ENCODE data around the gene TBX4.
"Not testable (repeated sequence)": the region's sequence is repeated elsewhere in the genome, so short reads cannot be mapped to it uniquely, and the experiment has no call there.

Gene TBX4

DNA sequence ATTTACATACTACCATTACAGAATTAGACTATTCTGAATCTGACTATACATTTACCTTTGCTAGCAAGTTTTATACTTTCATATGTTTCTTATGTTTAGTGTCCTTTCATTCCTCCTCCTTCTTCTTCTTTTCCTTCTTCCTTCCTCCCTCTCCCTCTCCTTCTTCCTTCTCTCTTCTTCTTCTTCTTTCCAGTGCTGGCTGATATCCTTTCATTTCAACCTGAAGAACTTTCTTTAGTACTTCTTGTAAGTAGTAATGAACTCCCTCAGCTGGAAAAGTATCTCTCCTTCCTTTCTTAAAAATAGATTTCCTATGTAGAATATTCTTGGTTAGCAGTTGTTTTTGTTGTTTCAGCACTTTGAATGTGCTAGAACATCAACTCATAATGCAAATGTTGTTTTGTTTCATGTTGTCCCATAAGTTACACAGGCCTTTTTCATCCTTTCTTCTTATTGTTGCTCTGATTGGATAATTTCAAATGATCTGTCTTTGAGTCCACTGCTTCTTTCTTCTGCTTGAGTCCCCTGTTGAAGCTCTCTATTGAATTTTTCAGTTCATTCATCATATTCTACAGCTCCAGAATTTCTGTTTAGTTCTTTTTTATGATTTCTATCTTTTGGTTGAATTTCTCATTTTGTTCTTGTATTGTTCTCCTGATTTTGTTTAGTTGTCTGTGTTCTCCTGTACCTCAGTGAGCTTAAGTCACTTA lies 15.1 kb upstream of the TBX4 start:
- Histone ChIP-seq H3K4me3 (no peak overlapping the region), H3K36me3 (ENCODE audit: insufficient read depth, low read length) (no peaks in the 10 kb centered on the region), H3K9me3 (ENCODE audit: low read depth, low read length) (peaks cover 8% of the 10 kb centered on the region; the same call in 1 of the 2 replicates), H3K27ac (no peak overlapping the region), H3K9ac (ENCODE audit: insufficient read length) (no peak overlapping the region)
- DNase-seq (ENCODE audit: low read depth, low spot score) = no peak
- TF ChIP-seq EZH2 (IDR thresholded peaks at IDR 0.05) = no peak
- TF ChIP-seq FOXP2 (optimal IDR thresholded peaks at IDR 0.05; ENCODE audit: control extremely low read depth, extremely low read length, insufficient read depth) = no peak
- TF ChIP-seq POLR2AphosphoS5 (IDR thresholded peaks at IDR 0.05; ENCODE audit: borderline replicate concordance, low read depth, low read length) = no peak

DNA sequence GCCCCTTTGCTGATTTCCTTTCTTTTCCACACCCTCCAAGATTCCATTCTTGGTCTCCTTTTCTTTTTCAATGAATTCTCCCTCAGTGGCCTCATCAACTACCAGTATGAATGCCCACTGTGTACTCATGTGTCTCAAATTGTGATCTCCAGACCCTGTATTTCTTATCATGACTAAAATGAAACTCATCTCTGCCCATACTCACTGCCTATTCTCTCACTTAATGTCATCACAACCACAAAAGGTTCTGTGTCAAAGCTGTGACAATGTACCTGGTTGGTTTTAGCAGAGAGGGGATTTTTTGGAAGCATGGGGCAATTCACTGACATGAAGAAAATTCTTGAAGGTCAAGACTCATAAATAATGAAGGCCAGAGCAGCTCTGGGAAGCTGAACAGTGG lies 11.5 kb upstream of the TBX4 start:
- H3K36me3 ChIP-seq (ENCODE audit: insufficient read depth, low read length) = no peaks in the 10 kb centered on the region
- H3K9ac ChIP-seq (ENCODE audit: insufficient read length) = no peak overlapping the region
- H3K27ac ChIP-seq = no peak overlapping the region
- no peak for DNase-seq (ENCODE audit: low read depth, low spot score)
- no peak overlapping the region for H3K4me3 ChIP-seq
- peaks cover 2% of the 10 kb centered on the region; the same call in 1 of the 2 replicates for H3K9me3 ChIP-seq (ENCODE audit: low read depth, low read length)
- TF ChIP-seq POLR2AphosphoS5 (IDR thresholded peaks at IDR 0.05; ENCODE audit: borderline replicate concordance, low read depth, low read length) (no peak), EZH2 (IDR thresholded peaks at IDR 0.05) (no peak), FOXP2 (optimal IDR thresholded peaks at IDR 0.05; ENCODE audit: control extremely low read depth, extremely low read length, insufficient read depth) (no peak)

DNA sequence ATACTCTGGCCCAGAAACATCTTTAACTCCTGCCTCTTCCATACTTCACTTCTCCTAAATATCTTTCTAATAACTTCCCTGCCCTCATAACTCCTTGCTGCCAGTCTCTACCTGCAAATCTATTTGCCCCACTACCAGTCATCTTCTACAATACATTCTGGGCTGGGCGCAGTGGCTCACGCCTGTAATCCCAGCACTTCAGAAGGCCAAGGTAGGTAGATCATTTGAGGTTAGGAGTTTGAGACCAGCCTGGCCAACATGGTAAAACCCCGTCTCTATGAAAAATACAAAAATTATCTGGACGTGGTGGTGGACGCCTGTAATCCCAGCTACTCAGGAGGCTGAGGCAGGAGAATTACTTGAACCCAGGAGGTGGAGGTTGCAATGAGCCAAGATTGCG lies 10.7 kb upstream of the TBX4 start:
- H3K9ac ChIP-seq (ENCODE audit: insufficient read length); H3K4me3 ChIP-seq; H3K27ac ChIP-seq; H3K36me3 ChIP-seq (ENCODE audit: insufficient read depth, low read length); DNase-seq (ENCODE audit: low read depth, low spot score); H3K9me3 ChIP-seq (ENCODE audit: low read depth, low read length): not testable (repeated sequence)

DNA sequence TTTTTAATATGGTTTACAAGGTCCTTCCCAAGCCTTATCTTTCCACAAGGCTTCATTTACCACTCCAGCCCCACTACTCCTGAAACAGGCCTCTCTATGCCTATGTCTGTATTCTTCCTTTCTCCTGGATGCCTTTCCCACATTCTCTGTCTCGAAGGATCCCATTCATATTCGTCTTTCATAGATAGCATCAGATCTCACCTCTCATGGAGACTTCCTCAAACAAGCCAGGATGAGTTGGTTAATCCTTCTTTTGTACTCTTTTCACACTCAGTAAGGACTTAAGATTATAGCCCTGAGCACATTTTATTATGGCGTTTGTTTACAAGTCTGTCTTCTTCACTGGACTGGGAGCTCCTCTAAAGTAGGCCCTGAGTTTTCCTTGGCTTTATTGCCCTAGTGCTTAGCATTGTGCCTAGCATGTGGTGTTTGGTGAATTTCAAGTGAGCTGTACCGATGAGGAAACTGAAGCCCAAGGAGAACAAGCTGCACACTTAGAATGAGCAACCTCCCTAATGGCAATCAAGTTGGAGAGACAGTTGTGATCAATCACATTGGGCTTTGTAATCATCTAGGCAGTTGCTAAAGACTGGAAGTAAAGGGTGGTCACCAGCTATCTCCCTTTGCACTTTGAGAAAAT lies 10.0 kb upstream of the TBX4 start:
- no peaks in the 10 kb centered on the region for H3K36me3 ChIP-seq (ENCODE audit: insufficient read depth, low read length)
- H3K4me3 ChIP-seq = no peak overlapping the region
- H3K27ac ChIP-seq = no peak overlapping the region
- H3K9ac ChIP-seq (ENCODE audit: insufficient read length) = no peak overlapping the region
- no peak for DNase-seq (ENCODE audit: low read depth, low spot score)
- no peaks in the 10 kb centered on the region for H3K9me3 ChIP-seq (ENCODE audit: low read depth, low read length)
- no peak for TF ChIP-seq POLR2AphosphoS5 (IDR thresholded peaks at IDR 0.05; ENCODE audit: borderline replicate concordance, low read depth, low read length)
- TF ChIP-seq EZH2 (IDR thresholded peaks at IDR 0.05) = no peak
- TF ChIP-seq FOXP2 (optimal IDR thresholded peaks at IDR 0.05; ENCODE audit: control extremely low read depth, extremely low read length, insufficient read depth) = no peak

DNA sequence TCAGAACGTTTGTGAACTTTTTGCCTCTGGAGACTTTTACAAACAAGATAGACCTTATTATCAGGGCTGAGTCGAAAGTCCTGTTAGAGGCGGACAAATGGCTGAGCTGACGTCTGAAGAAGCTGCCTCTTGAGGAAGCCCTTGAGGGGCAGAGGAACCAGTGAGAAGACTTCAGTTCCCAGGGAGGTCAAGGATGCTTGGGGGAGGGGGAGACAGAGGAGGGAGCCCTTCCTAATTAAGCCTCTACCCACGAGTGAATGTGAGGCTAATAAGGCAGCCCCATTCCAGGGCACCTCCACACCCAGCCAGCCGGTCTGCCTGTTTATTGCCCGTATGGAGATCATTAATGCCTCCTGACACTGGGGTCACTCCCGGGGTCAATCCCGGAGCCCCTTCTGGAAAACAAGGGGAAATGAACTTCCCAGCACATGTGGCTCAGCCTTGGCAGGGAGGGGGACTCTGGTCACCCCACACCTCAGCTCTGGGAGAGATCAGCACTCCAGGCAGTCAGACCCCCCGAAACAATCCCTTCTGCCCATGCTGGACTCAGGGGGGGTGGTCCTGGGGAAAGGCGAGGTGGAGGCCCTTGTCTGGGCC lies 9.2 kb upstream of the TBX4 start:
- Histone ChIP-seq H3K9me3 (ENCODE audit: low read depth, low read length) (no peaks in the 10 kb centered on the region), H3K9ac (ENCODE audit: insufficient read length) (no peak overlapping the region), H3K4me3 (no peak overlapping the region), H3K27ac (no peak overlapping the region), H3K36me3 (ENCODE audit: insufficient read depth, low read length) (no peaks in the 10 kb centered on the region)
- TF ChIP-seq FOXP2 (optimal IDR thresholded peaks at IDR 0.05; ENCODE audit: control extremely low read depth, extremely low read length, insufficient read depth) = no peak
- no peak for TF ChIP-seq POLR2AphosphoS5 (IDR thresholded peaks at IDR 0.05; ENCODE audit: borderline replicate concordance, low read depth, low read length)
- no peak for TF ChIP-seq EZH2 (IDR thresholded peaks at IDR 0.05)
- DNase-seq (ENCODE audit: low read depth, low spot score) = no peak

DNA sequence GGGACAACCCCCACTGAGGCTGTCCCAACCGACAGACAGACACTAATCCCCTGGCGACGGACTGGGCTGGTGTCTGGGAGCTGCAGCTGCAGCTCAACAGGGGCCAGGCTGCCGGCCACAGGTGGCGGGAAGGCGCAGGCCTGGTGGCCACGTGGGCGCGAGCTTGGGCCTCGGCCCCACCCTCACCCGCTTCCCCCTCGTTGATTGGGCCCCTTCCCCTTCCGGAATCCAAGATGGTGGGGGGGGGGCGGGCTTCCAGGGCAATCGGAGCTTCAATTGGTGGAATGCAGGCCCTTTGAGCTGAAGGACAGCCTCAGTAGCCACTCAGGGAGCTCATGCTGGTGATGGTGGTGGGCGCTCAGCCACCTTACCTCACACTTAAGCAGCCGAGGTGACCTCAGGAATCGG lies 8.7 kb upstream of the TBX4 start:
- Histone ChIP-seq H3K9me3 (ENCODE audit: low read depth, low read length) (no peaks in the 10 kb centered on the region), H3K27ac (no peak overlapping the region), H3K9ac (ENCODE audit: insufficient read length) (no peak overlapping the region), H3K4me3 (no peak overlapping the region), H3K36me3 (ENCODE audit: insufficient read depth, low read length) (no peaks in the 10 kb centered on the region)
- TF ChIP-seq EZH2 (IDR thresholded peaks at IDR 0.05) (no peak), FOXP2 (optimal IDR thresholded peaks at IDR 0.05; ENCODE audit: control extremely low read depth, extremely low read length, insufficient read depth) (no peak), POLR2AphosphoS5 (IDR thresholded peaks at IDR 0.05; ENCODE audit: borderline replicate concordance, low read depth, low read length) (no peak)
- no peak for DNase-seq (ENCODE audit: low read depth, low spot score)

DNA sequence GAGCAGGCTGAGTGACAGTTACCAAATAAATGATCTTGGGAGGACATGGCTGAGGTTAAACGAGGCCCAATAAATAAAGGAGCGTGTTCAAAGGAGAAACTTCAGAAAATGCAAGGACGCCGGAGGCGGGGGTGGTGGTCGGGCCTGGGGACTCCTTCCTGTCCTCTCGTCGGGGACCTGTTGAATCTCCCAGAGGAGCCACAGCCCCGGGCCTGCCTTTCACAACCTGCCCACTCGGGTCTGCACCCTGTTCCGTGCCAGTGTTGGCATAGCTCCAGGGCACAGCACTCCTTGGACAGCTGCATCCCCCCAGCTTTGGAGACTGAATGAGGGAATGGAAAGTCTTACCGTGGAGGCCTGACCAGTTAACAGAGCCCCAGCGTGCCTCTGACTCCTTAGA lies 8.1 kb upstream of the TBX4 start:
- TF ChIP-seq POLR2AphosphoS5 (IDR thresholded peaks at IDR 0.05; ENCODE audit: borderline replicate concordance, low read depth, low read length) (no peak), FOXP2 (optimal IDR thresholded peaks at IDR 0.05; ENCODE audit: control extremely low read depth, extremely low read length, insufficient read depth) (no peak), EZH2 (IDR thresholded peaks at IDR 0.05) (no peak)
- H3K27ac ChIP-seq = no peak overlapping the region
- H3K4me3 ChIP-seq = no peak overlapping the region
- no peaks in the 10 kb centered on the region for H3K36me3 ChIP-seq (ENCODE audit: insufficient read depth, low read length)
- no peaks in the 10 kb centered on the region for H3K9me3 ChIP-seq (ENCODE audit: low read depth, low read length)
- DNase-seq (ENCODE audit: low read depth, low spot score) = no peak
- no peak overlapping the region for H3K9ac ChIP-seq (ENCODE audit: insufficient read length)

DNA sequence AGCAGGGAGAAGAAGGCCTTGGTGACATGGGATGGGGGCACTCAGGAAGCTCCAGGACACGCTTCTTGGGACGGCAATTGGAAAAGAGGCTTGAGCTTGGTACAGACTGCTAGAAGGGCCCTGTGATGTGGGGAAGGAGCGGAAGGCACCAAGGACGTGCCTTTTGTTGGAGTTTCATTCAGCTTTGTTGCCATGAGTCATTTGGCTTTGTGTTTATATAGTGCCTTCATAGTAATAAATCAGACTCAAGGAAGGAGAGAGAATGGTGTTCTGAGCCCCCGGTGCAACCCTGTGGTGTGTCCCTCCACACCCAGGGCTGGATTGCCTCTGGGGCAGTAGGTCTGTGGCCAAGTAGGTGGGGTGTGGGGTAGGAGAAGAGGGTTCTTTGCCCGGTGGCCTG lies 7.4 kb upstream of the TBX4 start:
- Histone ChIP-seq H3K4me3 (no peak overlapping the region), H3K27ac (no peak overlapping the region), H3K9me3 (ENCODE audit: low read depth, low read length) (no peaks in the 10 kb centered on the region), H3K9ac (ENCODE audit: insufficient read length) (no peak overlapping the region), H3K36me3 (ENCODE audit: insufficient read depth, low read length) (no peaks in the 10 kb centered on the region)
- DNase-seq (ENCODE audit: low read depth, low spot score) = no peak
- TF ChIP-seq POLR2AphosphoS5 (IDR thresholded peaks at IDR 0.05; ENCODE audit: borderline replicate concordance, low read depth, low read length) (no peak), FOXP2 (optimal IDR thresholded peaks at IDR 0.05; ENCODE audit: control extremely low read depth, extremely low read length, insufficient read depth) (no peak), EZH2 (IDR thresholded peaks at IDR 0.05) (no peak)
